Smooth muscle cell (in vitro differentiated cells): Measurements from ENCODE around the gene CDK6. TPM values are rescaled to one million over a fixed set of nuclear protein-coding genes. Genes with fewer than 3 reads are reported as not detected.

Experiments
- DNase-seq: peaks from one replicate; lab custom pipeline; 2025; ENCODE audit not compliant: unreplicated experiment; lab: John Stamatoyannopoulos, UW
- H2AFZ ChIP-seq: fragments of 200-600 bp; sonication (generic); 2 replicates; pipeline ENCODE4 v1.6.0; 2016; ENCODE audit warnings: antibody characterized with exemption, low read depth, mild to moderate bottlenecking
- H3F3A ChIP-seq: fragments of 200-600 bp; sonication (generic); 2 replicates; pipeline ENCODE4 v1.6.0; 2017; ENCODE audit warnings: antibody characterized with exemption, low read depth
- H3K27ac ChIP-seq: fragments of 200-600 bp; sonication (generic); 2 replicates; pipeline ENCODE4 v1.5.1; 2016; ENCODE audit warnings: low read depth, mild to moderate bottlenecking
- H3K27me3 ChIP-seq: fragments of 200-600 bp; sonication (generic); 2 replicates; pipeline ENCODE4 v1.6.1; 2016; ENCODE audit warnings: low read depth, mild to moderate bottlenecking
- H3K36me3 ChIP-seq: fragments of 200-600 bp; sonication (generic); 2 replicates; pipeline ENCODE4 v1.5.1; 2016; ENCODE audit warnings: low read depth
- H3K4me1 ChIP-seq: fragments of 200-600 bp; sonication (generic); 2 replicates; pipeline ENCODE4 v1.5.1; 2016; ENCODE audit warnings: low read depth
- H3K4me2 ChIP-seq: fragments of 200-600 bp; sonication (generic); 2 replicates; pipeline ENCODE4 v1.6.0; 2016; ENCODE audit warnings: mild to moderate bottlenecking
- H3K4me3 ChIP-seq: fragments of 200-600 bp; sonication (generic); 2 replicates; pipeline ENCODE4 v1.5.1; 2016; ENCODE audit warnings: mild to moderate bottlenecking
- H3K79me2 ChIP-seq: fragments of 200-600 bp; sonication (generic); 2 replicates; pipeline ENCODE4 v1.6.0; 2016; ENCODE audit warnings: low read depth, mild to moderate bottlenecking
- H3K9ac ChIP-seq: fragments of 200-600 bp; sonication (generic); 2 replicates; pipeline ENCODE4 v1.6.0; 2016; ENCODE audit warnings: low read depth
- H3K9me3 ChIP-seq: fragments of 200-600 bp; sonication (generic); replicated peaks from 2 replicates; pipeline ENCODE4 v1.5.1; 2016; ENCODE audit warnings: low read depth
- H4K20me1 ChIP-seq: fragments of 200-600 bp; sonication (generic); 2 replicates; pipeline ENCODE4 v1.6.0; 2016; ENCODE audit warnings: low read depth
- WGBS: methylation state at CpG from one replicate; pipeline ENCODE4 v1.1.7; 2016; ENCODE audit warnings: low lambda C conversion rate; 5-methylcytosine and 5-hydroxymethylcytosine counted together
- polyA plus RNA-seq: library from polyadenylated mRNA; unstranded; fragments of >200 nt; fragmentation: Nextera tagmentation; extraction: Ambion mirVana; gene quantifications from 2 replicates; pipeline ENCODE4 v1.2.1, GENCODE V29; 2016
- total RNA-seq: library from RNA; depleted of rRNA; stranded (reverse); fragments of >200 nt; gene quantifications from 2 replicates; pipeline ENCODE4 v1.2.3, GENCODE V29; 2014
- TF ChIP-seq, protein P1 (sequence below): fragments of 200-600 bp; sonication (generic); IDR thresholded peaks from 2 replicates; pipeline ENCODE4 v1.5.1; 2017; ENCODE audit warnings: borderline replicate concordance, mild to moderate bottlenecking, antibody characterized with exemption; ENCODE audit not compliant: insufficient read depth, poor library complexity, severe bottlenecking

CDK6 gene
- total and polyA plus RNA-seq, 2 experiments from 2014 or later: 34.2 to 99.2 TPM

DNA sequence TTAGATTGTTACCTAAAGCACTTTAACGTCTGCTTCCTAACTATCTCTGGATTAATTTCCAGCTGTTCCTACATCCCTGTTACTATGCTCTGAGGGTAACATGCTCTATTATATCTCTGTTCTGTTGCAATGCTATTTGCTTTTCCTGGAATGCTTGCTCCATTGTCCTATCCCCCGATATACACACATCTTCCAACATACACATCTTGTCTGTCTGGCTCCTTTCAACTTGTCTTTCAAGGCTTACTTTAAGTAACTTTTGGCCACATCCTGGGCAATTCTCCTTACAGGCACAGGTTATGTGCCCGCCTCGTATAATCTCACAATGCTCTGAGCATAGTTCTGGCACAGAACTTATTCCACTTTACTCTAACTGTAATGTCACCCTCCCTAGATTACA lies 96.2 kb downstream of the CDK6 start:
- Histone ChIP-seq H3K4me3 (no peak overlapping the region), H3K4me2 (peak overlapping the region; percentile 55), H3K9me3 (no peaks in the 10 kb centered on the region), H3K36me3 (no peaks in the 10 kb centered on the region), H4K20me1 (peaks cover 50% of the 10 kb centered on the region), H3F3A (no peaks in the 10 kb centered on the region), H3K9ac (no peak overlapping the region), H3K27me3 (no peaks in the 10 kb centered on the region), H3K4me1 (no peaks in the 10 kb centered on the region), H3K79me2 (peaks cover 88% of the 10 kb centered on the region), H3K27ac (peak overlapping the region; percentile 65), H2AFZ (no peak overlapping the region)
- TF ChIP-seq, protein P1, sequence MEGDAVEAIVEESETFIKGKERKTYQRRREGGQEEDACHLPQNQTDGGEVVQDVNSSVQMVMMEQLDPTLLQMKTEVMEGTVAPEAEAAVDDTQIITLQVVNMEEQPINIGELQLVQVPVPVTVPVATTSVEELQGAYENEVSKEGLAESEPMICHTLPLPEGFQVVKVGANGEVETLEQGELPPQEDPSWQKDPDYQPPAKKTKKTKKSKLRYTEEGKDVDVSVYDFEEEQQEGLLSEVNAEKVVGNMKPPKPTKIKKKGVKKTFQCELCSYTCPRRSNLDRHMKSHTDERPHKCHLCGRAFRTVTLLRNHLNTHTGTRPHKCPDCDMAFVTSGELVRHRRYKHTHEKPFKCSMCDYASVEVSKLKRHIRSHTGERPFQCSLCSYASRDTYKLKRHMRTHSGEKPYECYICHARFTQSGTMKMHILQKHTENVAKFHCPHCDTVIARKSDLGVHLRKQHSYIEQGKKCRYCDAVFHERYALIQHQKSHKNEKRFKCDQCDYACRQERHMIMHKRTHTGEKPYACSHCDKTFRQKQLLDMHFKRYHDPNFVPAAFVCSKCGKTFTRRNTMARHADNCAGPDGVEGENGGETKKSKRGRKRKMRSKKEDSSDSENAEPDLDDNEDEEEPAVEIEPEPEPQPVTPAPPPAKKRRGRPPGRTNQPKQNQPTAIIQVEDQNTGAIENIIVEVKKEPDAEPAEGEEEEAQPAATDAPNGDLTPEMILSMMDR: no peak
- WGBS: 86% methylated on average over 4 of the region's 4 CpGs
- no peak for DNase-seq

DNA sequence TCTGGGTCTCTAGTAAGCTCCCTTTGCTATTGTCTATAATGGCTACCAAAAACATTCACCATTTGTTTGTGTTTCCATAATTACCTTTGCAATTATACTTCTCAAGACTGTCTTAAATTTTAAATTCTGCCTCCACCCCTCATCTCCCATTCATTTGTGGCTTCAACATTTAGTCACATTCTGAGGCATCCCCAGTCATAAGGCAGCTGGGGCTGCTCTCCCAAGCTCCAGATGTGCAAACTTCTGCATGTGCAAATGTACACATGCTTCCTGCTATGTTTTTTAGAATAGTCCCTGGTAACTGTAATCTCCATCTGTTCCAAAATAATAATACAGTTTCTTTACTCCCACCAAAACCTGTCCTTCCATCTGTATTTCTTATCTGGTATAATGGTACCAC lies 97.3 kb downstream of the CDK6 start:
- no peak overlapping the region for H2AFZ ChIP-seq
- peaks cover 88% of the 10 kb centered on the region for H3K79me2 ChIP-seq
- no peak overlapping the region for H3K4me3 ChIP-seq
- no peaks in the 10 kb centered on the region for H3K4me1 ChIP-seq
- H4K20me1 ChIP-seq: peaks cover 59% of the 10 kb centered on the region
- H3K9ac ChIP-seq: no peak overlapping the region
- H3K4me2 ChIP-seq: no peak overlapping the region
- H3K36me3 ChIP-seq: no peaks in the 10 kb centered on the region
- TF ChIP-seq, protein P1: no peak
- no peak for DNase-seq
- peak overlapping the region; percentile 65 for H3K27ac ChIP-seq
- H3F3A ChIP-seq: no peaks in the 10 kb centered on the region
- no peaks in the 10 kb centered on the region for H3K9me3 ChIP-seq
- H3K27me3 ChIP-seq: no peaks in the 10 kb centered on the region

DNA sequence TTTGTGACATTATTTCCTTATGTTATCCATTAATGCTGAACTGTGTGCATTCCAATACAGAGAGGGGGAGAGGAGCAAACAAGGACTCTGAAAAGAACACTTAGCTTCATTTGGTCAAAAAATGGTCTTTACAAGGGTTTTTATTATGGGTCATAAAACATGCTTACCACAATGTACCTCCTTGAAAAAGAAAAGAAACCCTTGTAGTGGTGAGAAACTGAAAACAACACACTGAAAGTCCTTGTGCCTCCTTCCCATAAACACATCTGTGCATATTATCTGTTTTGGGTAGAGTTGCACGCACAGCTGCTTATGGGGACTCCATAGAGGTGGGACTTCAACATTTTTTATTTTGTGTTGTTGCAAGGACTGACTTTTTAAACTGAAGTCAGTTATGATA lies 98.7 kb downstream of the CDK6 start:
- DNase-seq: no peak
- Histone ChIP-seq H3F3A (no peaks in the 10 kb centered on the region), H3K36me3 (no peaks in the 10 kb centered on the region), H3K27me3 (no peaks in the 10 kb centered on the region), H3K27ac (no peak overlapping the region), H4K20me1 (peaks cover 60% of the 10 kb centered on the region), H3K9me3 (no peaks in the 10 kb centered on the region), H3K9ac (no peak overlapping the region), H2AFZ (no peak overlapping the region), H3K4me3 (no peak overlapping the region), H3K79me2 (peaks cover 88% of the 10 kb centered on the region), H3K4me2 (no peak overlapping the region), H3K4me1 (no peaks in the 10 kb centered on the region)
- 77% methylated on average over 1 of the region's 1 CpG for WGBS
- TF ChIP-seq, protein P1: no peak

DNA sequence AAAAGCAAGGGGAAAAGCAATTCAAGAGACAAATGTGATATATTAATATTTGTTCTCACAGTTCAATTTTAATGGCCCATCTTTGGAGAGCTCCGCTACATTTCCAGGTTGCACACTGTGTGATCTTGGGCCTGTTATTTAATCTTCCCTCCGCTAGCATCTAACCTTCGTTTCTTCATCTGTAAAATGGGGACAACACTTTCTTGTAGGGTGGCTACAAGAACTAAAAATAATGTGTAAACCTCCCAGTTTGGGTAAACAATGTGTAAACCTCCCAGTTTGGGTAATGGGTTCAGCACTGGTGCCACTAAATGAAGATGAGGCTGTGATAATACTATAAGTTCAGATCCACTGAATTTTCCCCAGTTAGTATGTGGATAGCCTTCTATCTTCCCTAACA lies 99.5 kb downstream of the CDK6 start:
- Histone ChIP-seq H3K4me1 (no peaks in the 10 kb centered on the region), H3K27ac (no peak overlapping the region)

More for the DNA sequence above, 99.5 kb downstream of the CDK6 start:
- Histone ChIP-seq H3K27me3 (no peaks in the 10 kb centered on the region), H3K9ac (no peak overlapping the region), H3K4me3 (no peak overlapping the region), H3K36me3 (no peaks in the 10 kb centered on the region), H3F3A (no peaks in the 10 kb centered on the region), H3K79me2 (peaks cover 87% of the 10 kb centered on the region), H3K4me2 (no peak overlapping the region), H4K20me1 (peaks cover 63% of the 10 kb centered on the region), H2AFZ (no peak overlapping the region), H3K9me3 (no peaks in the 10 kb centered on the region)
- DNase-seq: no peak
- WGBS: 98% methylated on average over 3 of the region's 3 CpGs
- TF ChIP-seq, protein P1: no peak
